Measurements from ENCODE around the gene CD1C. TPM values are rescaled to one million over a fixed set of nuclear protein-coding genes. Genes with fewer than 3 reads are reported as not detected.
"Not testable (repeated sequence)": the region's sequence is repeated elsewhere in the genome, so short reads cannot be mapped to it uniquely, and the experiment has no call there.

The CD1C gene
- total RNA-seq, 4 donors from 2014 or later = 2.1 to 7.1 TPM; not detected in 2

DNA sequence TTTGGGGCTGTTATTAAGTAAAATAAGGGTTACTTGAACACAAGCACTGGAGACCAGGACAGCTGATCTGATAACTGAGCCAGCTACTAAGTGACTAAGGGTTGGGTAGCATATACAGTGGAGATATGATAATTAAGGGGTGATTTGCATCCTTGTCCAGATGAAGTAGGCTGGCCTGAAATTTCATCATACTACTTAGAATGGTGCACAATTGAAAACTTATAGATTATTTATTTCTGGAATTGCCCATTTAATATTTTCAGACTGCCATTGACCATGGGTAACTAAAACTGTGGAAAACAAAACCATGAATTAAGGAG lies 45.5 kb downstream of the CD1C start:
- no peak overlapping the region for H3K27ac ChIP-seq
- no peak overlapping the region for H3K4me3 ChIP-seq
- H3K27me3 ChIP-seq = no peaks in the 10 kb centered on the region
- H3K36me3 ChIP-seq = no peaks in the 10 kb centered on the region
- no peaks in the 10 kb centered on the region for H3K4me1 ChIP-seq
- intact Hi-C loops (cut with DNase I; ENCODE audit: low total_unique reads) (no loop called here), in situ Hi-C loops (cut with MboI; ENCODE audit: low pct_ligation_motif_present in 1 of 4, low pct_unique_long_range_greater_than_20kb in 1 of 4, low sequenced_read_pairs in 3 of 4) (no loop called here)
- no peak for TF ChIP-seq EP300 (IDR thresholded peaks at IDR 0.05; ENCODE audit: low read depth)
- TF ChIP-seq CTCF (IDR thresholded peaks at IDR 0.05) = no peak
- no peak for TF ChIP-seq POLR2A (IDR thresholded peaks at IDR 0.05)
- TF ChIP-seq POLR2AphosphoS5 (IDR thresholded peaks at IDR 0.05) = no peak
- no peaks in the 10 kb centered on the region for H3K9me3 ChIP-seq
- no peak for DNase-seq

- in situ Hi-C loops (cut with MboI; ENCODE audit: low pct_ligation_motif_present in 1 of 4, low pct_unique_long_range_greater_than_20kb in 1 of 4, low sequenced_read_pairs in 3 of 4); DNase-seq; H3K9me3 ChIP-seq; intact Hi-C loops (cut with DNase I; ENCODE audit: low total_unique reads); H3K27me3 ChIP-seq; H3K4me3 ChIP-seq; H3K27ac ChIP-seq; H3K36me3 ChIP-seq; H3K4me1 ChIP-seq: not testable (repeated sequence)
- whole genome bisulfite sequencing, 2 donors (ENCODE audit: low coverage in 1 of 2) = 49% methylated on average over 7 of the region's 7 CpGs; no CpG with 5 or more reads in 1 of the 2 donors
Observed at GRCh38 chr1:158336413-158336812, 46.7 kb downstream of the CD1C start.

Other genes starting within 250 kb of the CD1C start
- 10 to 100 TPM in 1 of 4 donors, 1 to 10 TPM in 3; 1.4 to 11.2 (median 4.1) TPM for gene CD1D, start 109.0 kb upstream of the CD1C start, total RNA-seq
- not detected for gene CD1A, start 35.5 kb upstream of the CD1C start, total RNA-seq
- gene CD1B, start 41.6 kb downstream of the CD1C start, total RNA-seq = not detected
- not detected for gene CD1E, start 64.0 kb downstream of the CD1C start, total RNA-seq
- not detected for gene OR10T2, start 109.5 kb downstream of the CD1C start, total RNA-seq
- gene OR10K2, start 136.3 kb downstream of the CD1C start, total RNA-seq = not detected
- gene OR10K1, start 171.9 kb downstream of the CD1C start, total RNA-seq = not detected
- not detected for gene OR10R2, start 182.3 kb downstream of the CD1C start, total RNA-seq

All from transverse colon (tissue), 4 donors.